Right cardiac atrium (tissue), 5 donors: Measurements from ENCODE around the gene IPO5. TPM values are rescaled to one million over a fixed set of nuclear protein-coding genes. Genes with fewer than 3 reads are reported as not detected.

Experiments
- ATAC-seq, 2 donors: fragments of 200-7000 bp; cut with Tn5 transposase; one replicate each; pipeline versions ENCODE4 v1.8.0 to v1.9.1; 2020; ENCODE audit warnings: moderate library complexity in 2 of 2, mild to moderate bottlenecking in 1 of 2
- DNase-seq, 3 donors: peaks; one replicate each; pipeline ENCODE4 v3.0.0-alpha.2; 2020
- H3K27ac ChIP-seq: one replicate; pipeline ENCODE4 v1.5.1; 2013; ENCODE audit warnings: mild to moderate bottlenecking, low read length, control low read depth, moderate library complexity
- H3K27me3 ChIP-seq: one replicate; pipeline ENCODE4 v1.6.1; 2013; ENCODE audit not compliant: control insufficient read depth, insufficient read depth
- H3K4me1 ChIP-seq: one replicate; pipeline ENCODE4 v1.6.1; 2013; ENCODE audit warnings: low read length; ENCODE audit not compliant: control insufficient read depth, insufficient read depth
- H3K4me3 ChIP-seq: one replicate; pipeline ENCODE4 v1.5.1; 2013; ENCODE audit warnings: low read length, control low read depth
- H3K9me3 ChIP-seq: one replicate; pipeline ENCODE4 v1.6.1; 2013; ENCODE audit warnings: low read length; ENCODE audit not compliant: control insufficient read depth
- WGBS: extraction: QIAGEN DNeasy Blood & Tissue Kit; methylation state at CpG from one replicate; pipeline ENCODE4 v1.1.7; 2013; 5-methylcytosine and 5-hydroxymethylcytosine counted together
- intact Hi-C, 4 donors: fragments of 100-400 bp; cut with DNase I; formaldehyde crosslinking; loops; one replicate each; pipeline versions ENCODE4 v1.11.0 to v1.14.0; 2022 to 2023
- polyA plus RNA-seq: library from polyadenylated mRNA; stranded (reverse); fragments of 200-250 nt; gene quantifications from one replicate; pipeline ENCODE4 v1.2.3, GENCODE V29; 2013
- total RNA-seq, 4 donors: library from RNA; stranded (reverse); fragmentation: NEBNext Ultra II Directional; extraction: Animal tissue kit (Norgen Biotek cat#: 25700); gene quantifications; one replicate each; pipeline ENCODE4 v1.2.1, GENCODE V29; 2021
- donor health status: healthy with polysubstance abuse.
- donor health status: DM: no; HTN: yes; CAD: no.
- donor health status: DM: no; HTN: no; CAD: no.
- donor health status: DM: no; HTN: yes; CAD: no; lungs with severe emphysema.
- donor health status: DM: yes; HTN: yes; CAD: no.

The IPO5 gene
- total and polyA plus RNA-seq, 5 donors = 25.8 to 103 (median 96.7) TPM

- WGBS = 92% methylated on average over 9 of the region's 9 CpGs
- Histone ChIP-seq H3K4me1 (no peaks in the 10 kb centered on the region), H3K9me3 (no peaks in the 10 kb centered on the region)
These were observed 59.8 kb downstream of the IPO5 start for GRCh38 chr13:98013241-98013640.

DNA sequence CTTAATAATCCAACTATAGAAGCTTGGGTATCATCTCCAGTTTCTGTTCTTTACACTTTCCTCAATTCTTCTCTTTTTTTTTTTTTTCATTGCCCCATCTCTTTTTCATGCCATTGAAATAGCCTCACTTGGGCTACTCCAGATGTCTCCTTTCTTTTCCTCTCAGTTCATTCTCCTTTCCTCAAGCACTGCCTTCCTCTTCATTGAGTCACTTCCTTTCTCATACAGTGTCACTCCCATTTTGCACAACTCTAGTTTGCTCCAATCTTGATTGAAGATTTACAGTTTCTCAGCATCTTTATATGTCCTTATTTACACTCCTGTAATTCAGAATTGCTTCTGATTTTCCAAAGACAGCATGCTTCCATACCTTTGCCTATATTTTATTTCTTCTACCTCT is 61.3 kb downstream of the IPO5 start:
- H3K27ac ChIP-seq = no peak overlapping the region
- no peak for ATAC-seq
- no peaks in the 10 kb centered on the region for H3K27me3 ChIP-seq
- no peaks in the 10 kb centered on the region for H3K4me1 ChIP-seq
- intact Hi-C loops = no loop called here
- H3K4me3 ChIP-seq = no peak overlapping the region
- no peaks in the 10 kb centered on the region for H3K9me3 ChIP-seq
- no peak for DNase-seq

More at GRCh38 chr13:98013241-98013640, 59.8 kb downstream of the IPO5 start:
- no peak for ATAC-seq
- no peak overlapping the region for H3K27ac ChIP-seq
- no peaks in the 10 kb centered on the region for H3K27me3 ChIP-seq
- no peak overlapping the region for H3K4me3 ChIP-seq
- intact Hi-C loops = no loop called here
- no peak for DNase-seq

- no peaks in the 10 kb centered on the region for H3K27me3 ChIP-seq
- H3K4me3 ChIP-seq = no peak overlapping the region
- no peaks in the 10 kb centered on the region for H3K9me3 ChIP-seq
- ATAC-seq (no peak), DNase-seq (no peak)
- no peaks in the 10 kb centered on the region for H3K4me1 ChIP-seq
- 96% methylated on average over 4 of the region's 4 CpGs for WGBS
- intact Hi-C loops = no loop called here
- no peak overlapping the region for H3K27ac ChIP-seq
These were observed 64.8 kb downstream of the IPO5 start for GRCh38 chr13:98018293-98018692.

GRCh38 chr13:98019186-98019585 is 65.7 kb downstream of the IPO5 start:
- DNase-seq (no peak), ATAC-seq (no peak)
- H3K9me3 ChIP-seq = no peaks in the 10 kb centered on the region
- 95% methylated on average over 4 of the region's 4 CpGs for WGBS
- H3K27ac ChIP-seq = no peak overlapping the region
- H3K4me1 ChIP-seq = no peaks in the 10 kb centered on the region
- intact Hi-C loops = no loop called here
- no peaks in the 10 kb centered on the region for H3K27me3 ChIP-seq
- H3K4me3 ChIP-seq = no peak overlapping the region

DNA sequence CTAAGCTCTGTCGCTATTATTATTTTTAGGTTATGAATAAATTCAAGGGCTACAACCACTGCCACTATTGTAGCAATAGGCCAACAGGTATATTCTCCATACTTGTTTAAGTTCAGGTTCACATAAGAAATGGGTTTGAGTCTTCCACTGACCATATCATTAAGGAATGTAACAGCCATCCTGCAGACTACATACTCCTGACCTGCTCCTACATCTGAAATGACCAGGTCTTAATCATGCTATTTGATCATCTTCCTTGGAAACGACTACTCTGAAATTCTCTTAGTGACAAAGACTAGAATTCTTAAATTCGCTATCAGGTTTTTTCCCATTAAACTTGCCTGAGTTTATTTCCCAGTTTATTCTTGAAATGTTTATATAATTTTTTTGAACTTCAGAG is 66.8 kb downstream of the IPO5 start:
- H3K27me3 ChIP-seq = no peaks in the 10 kb centered on the region
- WGBS = 92% methylated on average over 3 of the region's 3 CpGs
- H3K4me1 ChIP-seq = no peaks in the 10 kb centered on the region
- no peak overlapping the region for H3K27ac ChIP-seq
- H3K9me3 ChIP-seq = no peaks in the 10 kb centered on the region
- intact Hi-C loops = no loop called here
- H3K4me3 ChIP-seq = no peak overlapping the region
- DNase-seq (no peak), ATAC-seq (no peak)

- no peak overlapping the region for H3K4me3 ChIP-seq
- ATAC-seq = peak; percentile 79 to 90
- H3K4me1 ChIP-seq = no peaks in the 10 kb centered on the region
- no peaks in the 10 kb centered on the region for H3K9me3 ChIP-seq
- H3K27ac ChIP-seq = no peak overlapping the region
- WGBS = 32% methylated on average over 1 of the region's 1 CpG
- peak in 2 of 3 donors; percentile 40 to 57 for DNase-seq
- H3K27me3 ChIP-seq = no peaks in the 10 kb centered on the region
- intact Hi-C loops = no loop called here
These were observed 68.7 kb downstream of the IPO5 start for GRCh38 chr13:98022210-98022609.

DNA sequence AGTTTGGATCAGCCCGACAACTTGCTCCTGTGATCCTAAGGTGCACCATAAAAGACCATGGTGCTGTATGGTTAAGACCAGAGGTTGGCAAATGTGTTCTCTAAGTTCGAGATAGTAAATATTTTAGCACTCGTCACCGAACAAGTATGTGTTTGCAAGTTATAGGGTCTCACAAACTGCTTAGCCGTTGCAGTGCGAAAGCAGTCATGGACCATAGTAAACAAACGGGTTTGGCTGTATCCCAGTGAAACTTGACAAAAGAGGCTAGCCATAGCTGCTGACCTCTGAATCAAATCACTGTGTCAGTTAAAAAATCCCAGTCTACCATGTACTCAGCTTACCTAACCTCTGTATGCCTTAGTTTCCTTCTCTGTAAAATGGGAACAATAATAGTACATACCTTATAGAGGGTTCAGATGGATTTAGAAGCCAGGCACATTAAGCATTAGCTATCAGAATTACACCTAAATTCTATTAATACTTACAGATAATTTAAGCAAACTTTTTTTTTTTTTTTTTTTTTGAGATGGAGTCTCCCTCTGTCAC is 72.1 kb downstream of the IPO5 start:
- intact Hi-C loops = no loop called here
- ATAC-seq = no peak
- Histone ChIP-seq H3K4me1 (no peaks in the 10 kb centered on the region), H3K27me3 (no peaks in the 10 kb centered on the region), H3K4me3 (no peak overlapping the region), H3K27ac (no peak overlapping the region), H3K9me3 (no peaks in the 10 kb centered on the region)
- DNase-seq = no peak
- WGBS = 82% methylated on average over 7 of the region's 7 CpGs

GRCh38 chr13:98026457-98026857 is 73.0 kb downstream of the IPO5 start:
- intact Hi-C loops = no loop called here
- 33% methylated on average over 3 of the region's 3 CpGs for WGBS
- ATAC-seq = peak; percentile 54 to 58

DNA sequence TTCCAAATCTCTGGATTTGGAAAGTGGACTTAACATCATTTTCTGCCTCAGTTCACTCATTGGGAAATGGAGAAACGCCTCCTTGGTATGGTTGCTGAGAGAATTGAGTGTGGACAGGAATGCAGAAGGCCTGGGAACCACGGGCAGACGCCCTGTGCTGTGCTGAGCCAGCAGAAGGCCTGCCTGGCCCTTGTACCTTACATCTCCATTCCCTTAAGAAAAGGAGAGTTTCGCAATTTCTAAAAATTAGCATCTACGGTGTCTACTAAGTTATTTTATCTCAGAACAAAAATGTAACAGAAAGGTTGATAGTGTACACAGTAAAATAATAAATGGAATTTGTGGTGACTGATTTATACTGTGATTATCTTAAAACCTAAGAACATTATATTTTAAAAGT is 78.7 kb downstream of the IPO5 start:
- no peaks in the 10 kb centered on the region for H3K4me1 ChIP-seq
- no peaks in the 10 kb centered on the region for H3K27me3 ChIP-seq
- H3K9me3 ChIP-seq = no peaks in the 10 kb centered on the region
- no peak overlapping the region for H3K4me3 ChIP-seq
- ATAC-seq = no peak
- no peak for DNase-seq
- no peak overlapping the region for H3K27ac ChIP-seq
- intact Hi-C loops = no loop called here
- WGBS = 85% methylated on average over 5 of the region's 5 CpGs

More at GRCh38 chr13:98026457-98026857, 73.0 kb downstream of the IPO5 start:
- H3K9me3 ChIP-seq = no peaks in the 10 kb centered on the region
- no peak overlapping the region for H3K4me3 ChIP-seq
- H3K4me1 ChIP-seq = no peaks in the 10 kb centered on the region
- DNase-seq = peak in 1 of 3 donors; percentile 63
- no peak overlapping the region for H3K27ac ChIP-seq
- no peaks in the 10 kb centered on the region for H3K27me3 ChIP-seq

GRCh38 chr13:98033277-98034247 is 80.1 kb downstream of the IPO5 start:
- H3K9me3 ChIP-seq = no peaks in the 10 kb centered on the region
- H3K27ac ChIP-seq = no peak overlapping the region
- H3K27me3 ChIP-seq = no peaks in the 10 kb centered on the region
- no peak overlapping the region for H3K4me3 ChIP-seq
- DNase-seq (no peak), ATAC-seq (no peak)
- WGBS = 67% methylated on average over 19 of the region's 19 CpGs
- intact Hi-C loops = no loop called here
- H3K4me1 ChIP-seq = no peaks in the 10 kb centered on the region

DNA sequence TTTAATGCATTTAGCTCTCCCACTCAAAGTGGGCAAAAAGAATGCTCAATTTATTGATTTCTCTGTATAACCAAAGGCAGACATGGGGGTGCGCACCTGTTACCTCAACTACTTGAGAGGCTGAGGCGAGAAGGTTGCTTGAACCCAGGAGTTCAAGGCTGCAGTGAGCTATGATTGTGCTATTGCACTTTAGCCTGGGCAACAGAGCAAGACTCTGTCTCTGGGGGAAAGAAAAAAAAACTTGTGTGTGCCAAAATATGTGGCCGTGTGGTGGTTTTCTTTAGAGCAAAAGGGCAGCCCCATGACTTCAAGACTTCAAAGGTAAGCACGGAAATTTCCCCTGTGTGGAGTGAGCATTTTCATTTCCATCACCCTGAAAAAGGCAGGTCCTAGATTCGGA is 81.9 kb downstream of the IPO5 start:
- H3K27ac ChIP-seq = no peak overlapping the region
- DNase-seq (no peak), ATAC-seq (no peak)
- H3K4me3 ChIP-seq = no peak overlapping the region
- H3K27me3 ChIP-seq = no peaks in the 10 kb centered on the region
- no peaks in the 10 kb centered on the region for H3K9me3 ChIP-seq
- no peaks in the 10 kb centered on the region for H3K4me1 ChIP-seq
- 71% methylated on average over 5 of the region's 5 CpGs for WGBS
- intact Hi-C loops = no loop called here
